Liver (tissue), 3 donors: ENCODE data around the gene TEX9.

ENCODE experiments used
- NR2F2 ChIP-seq: IDR thresholded peaks from 2 replicates; pipeline ENCODE4 v1.6.1; 2016; ENCODE audit warnings: antibody characterized with exemption
- SP1 ChIP-seq: IDR thresholded peaks from 2 replicates; pipeline ENCODE4 v1.6.1; 2018; ENCODE audit warnings: antibody characterized with exemption, mild to moderate bottlenecking
- YY1 ChIP-seq: IDR thresholded peaks from 2 replicates; pipeline ENCODE4 v1.6.1; 2016; ENCODE audit warnings: antibody characterized with exemption, mild to moderate bottlenecking
- TF ChIP-seq, protein P1 (sequence below): fragments of 150-350 bp; IDR thresholded peaks from 2 replicates; pipeline ENCODE4 v1.5.1; 2017; ENCODE audit warnings: improper control_type of control experiment, low read depth, low read length; ENCODE audit not compliant: missing input control
- TF ChIP-seq, protein P2 (sequence below): IDR thresholded peaks from 2 replicates; pipeline ENCODE4 v1.6.1; 2016; ENCODE audit warnings: antibody characterized with exemption, mild to moderate bottlenecking
- donor health status: healthy.
- donor health status: healthy.

DNA sequence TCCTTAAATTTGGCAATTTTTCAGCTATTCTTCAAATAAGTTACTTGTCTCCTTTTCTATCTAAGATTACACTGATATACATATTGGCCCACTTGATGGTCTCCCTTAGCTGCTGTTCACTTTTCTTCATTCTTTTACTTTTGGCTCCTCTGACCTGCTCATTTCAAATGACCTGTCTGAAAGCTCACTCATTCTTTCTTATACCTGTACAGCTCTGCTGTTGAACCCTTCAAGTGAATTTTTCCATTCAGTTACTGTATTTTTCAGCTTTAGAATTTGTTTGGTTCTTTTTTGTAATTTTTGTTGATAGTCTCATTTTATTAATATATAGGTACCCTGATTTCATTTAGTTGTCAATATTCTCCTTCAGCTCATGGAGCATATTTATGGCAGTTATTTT is 60.0 kb downstream of the TEX9 start:
- no peak for TF ChIP-seq NR2F2
- TF ChIP-seq, protein P1, sequence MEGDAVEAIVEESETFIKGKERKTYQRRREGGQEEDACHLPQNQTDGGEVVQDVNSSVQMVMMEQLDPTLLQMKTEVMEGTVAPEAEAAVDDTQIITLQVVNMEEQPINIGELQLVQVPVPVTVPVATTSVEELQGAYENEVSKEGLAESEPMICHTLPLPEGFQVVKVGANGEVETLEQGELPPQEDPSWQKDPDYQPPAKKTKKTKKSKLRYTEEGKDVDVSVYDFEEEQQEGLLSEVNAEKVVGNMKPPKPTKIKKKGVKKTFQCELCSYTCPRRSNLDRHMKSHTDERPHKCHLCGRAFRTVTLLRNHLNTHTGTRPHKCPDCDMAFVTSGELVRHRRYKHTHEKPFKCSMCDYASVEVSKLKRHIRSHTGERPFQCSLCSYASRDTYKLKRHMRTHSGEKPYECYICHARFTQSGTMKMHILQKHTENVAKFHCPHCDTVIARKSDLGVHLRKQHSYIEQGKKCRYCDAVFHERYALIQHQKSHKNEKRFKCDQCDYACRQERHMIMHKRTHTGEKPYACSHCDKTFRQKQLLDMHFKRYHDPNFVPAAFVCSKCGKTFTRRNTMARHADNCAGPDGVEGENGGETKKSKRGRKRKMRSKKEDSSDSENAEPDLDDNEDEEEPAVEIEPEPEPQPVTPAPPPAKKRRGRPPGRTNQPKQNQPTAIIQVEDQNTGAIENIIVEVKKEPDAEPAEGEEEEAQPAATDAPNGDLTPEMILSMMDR = no peak
- no peak for TF ChIP-seq YY1
- no peak for TF ChIP-seq SP1
- TF ChIP-seq, protein P2, sequence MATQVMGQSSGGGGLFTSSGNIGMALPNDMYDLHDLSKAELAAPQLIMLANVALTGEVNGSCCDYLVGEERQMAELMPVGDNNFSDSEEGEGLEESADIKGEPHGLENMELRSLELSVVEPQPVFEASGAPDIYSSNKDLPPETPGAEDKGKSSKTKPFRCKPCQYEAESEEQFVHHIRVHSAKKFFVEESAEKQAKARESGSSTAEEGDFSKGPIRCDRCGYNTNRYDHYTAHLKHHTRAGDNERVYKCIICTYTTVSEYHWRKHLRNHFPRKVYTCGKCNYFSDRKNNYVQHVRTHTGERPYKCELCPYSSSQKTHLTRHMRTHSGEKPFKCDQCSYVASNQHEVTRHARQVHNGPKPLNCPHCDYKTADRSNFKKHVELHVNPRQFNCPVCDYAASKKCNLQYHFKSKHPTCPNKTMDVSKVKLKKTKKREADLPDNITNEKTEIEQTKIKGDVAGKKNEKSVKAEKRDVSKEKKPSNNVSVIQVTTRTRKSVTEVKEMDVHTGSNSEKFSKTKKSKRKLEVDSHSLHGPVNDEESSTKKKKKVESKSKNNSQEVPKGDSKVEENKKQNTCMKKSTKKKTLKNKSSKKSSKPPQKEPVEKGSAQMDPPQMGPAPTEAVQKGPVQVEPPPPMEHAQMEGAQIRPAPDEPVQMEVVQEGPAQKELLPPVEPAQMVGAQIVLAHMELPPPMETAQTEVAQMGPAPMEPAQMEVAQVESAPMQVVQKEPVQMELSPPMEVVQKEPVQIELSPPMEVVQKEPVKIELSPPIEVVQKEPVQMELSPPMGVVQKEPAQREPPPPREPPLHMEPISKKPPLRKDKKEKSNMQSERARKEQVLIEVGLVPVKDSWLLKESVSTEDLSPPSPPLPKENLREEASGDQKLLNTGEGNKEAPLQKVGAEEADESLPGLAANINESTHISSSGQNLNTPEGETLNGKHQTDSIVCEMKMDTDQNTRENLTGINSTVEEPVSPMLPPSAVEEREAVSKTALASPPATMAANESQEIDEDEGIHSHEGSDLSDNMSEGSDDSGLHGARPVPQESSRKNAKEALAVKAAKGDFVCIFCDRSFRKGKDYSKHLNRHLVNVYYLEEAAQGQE = no peak
